Right ventricle myocardium superior (tissue), 1 donor: ENCODE results near the gene SLC18A3. TPM values are rescaled to one million over a fixed set of nuclear protein-coding genes. Genes with fewer than 3 reads are reported as not detected.

Experiments
- ATAC-seq: fragments of 200-7000 bp; cut with Tn5 transposase; one replicate; pipeline ENCODE4 v1.9.1; 2020; ENCODE audit warnings: mild to moderate bottlenecking; ENCODE audit not compliant: poor library complexity
- DNase-seq: peaks from one replicate; pipeline ENCODE4 v3.0.0-alpha.2; 2020
- intact Hi-C: fragments of 100-400 bp; cut with DNase I; formaldehyde crosslinking; loops from one replicate; pipeline ENCODE4 v1.11.2; 2022
- total RNA-seq: library from RNA; stranded (reverse); fragmentation: NEBNext Ultra II Directional; extraction: Animal tissue kit (Norgen Biotek cat#: 25700); gene quantifications from one replicate; pipeline ENCODE4 v1.2.1, GENCODE V29; 2021
- donor health status: DM: no; HTN: yes; CAD: no; lungs with severe emphysema.

The SLC18A3 gene
- total RNA-seq, 1 donor from 2014 or later = not detected

DNA sequence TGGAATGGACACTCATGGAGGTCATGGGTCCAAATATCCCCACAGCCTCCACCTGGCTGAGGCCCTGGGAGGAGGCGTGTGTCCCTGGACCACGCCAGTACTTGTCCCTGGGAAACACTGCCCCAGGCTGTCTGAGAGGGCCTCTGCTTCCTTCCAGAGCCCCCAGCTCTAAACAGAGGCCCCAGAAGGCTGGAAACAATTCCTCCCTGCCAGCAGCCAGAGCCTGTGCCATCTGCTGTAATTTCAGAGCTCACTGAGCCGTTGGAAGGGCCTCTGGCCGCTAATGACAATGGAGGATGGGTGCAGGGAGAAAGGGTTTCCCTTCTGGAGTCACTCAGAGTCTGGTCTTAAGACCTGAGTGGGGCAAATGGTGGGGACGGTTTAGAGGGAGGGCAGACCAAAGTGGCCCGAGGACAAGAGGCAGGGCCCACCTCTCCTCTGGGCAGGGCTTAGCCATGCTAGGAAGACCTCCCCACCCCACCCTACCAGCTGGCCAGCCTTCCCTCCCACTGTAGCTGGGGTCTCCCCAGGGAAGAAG, 10.8 kb downstream of the SLC18A3 start:
- DNase-seq (no peak), ATAC-seq (no peak)
- intact Hi-C loops = no loop called here

DNA sequence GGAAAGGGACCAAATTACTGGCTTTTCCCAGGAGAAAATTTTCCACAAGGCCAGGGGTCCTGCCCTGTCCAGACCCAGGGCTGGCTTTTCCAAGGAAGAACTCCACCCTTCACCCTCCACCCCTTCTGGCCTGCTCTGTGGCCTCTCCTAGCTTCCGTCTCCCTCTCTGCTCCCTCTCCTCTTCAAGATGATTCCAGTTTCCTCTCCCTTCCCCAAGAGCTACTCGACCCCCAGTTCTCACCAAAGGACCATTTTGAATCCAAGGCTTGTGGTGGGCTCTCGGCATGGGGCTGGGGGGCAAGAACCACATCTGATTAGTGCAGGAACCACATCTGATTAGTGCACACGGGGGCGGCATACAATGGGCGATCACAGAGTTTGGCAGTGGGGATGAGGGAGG, 11.5 kb downstream of the SLC18A3 start:
- ATAC-seq (no peak), DNase-seq (no peak)
- intact Hi-C loops = no loop called here

DNA sequence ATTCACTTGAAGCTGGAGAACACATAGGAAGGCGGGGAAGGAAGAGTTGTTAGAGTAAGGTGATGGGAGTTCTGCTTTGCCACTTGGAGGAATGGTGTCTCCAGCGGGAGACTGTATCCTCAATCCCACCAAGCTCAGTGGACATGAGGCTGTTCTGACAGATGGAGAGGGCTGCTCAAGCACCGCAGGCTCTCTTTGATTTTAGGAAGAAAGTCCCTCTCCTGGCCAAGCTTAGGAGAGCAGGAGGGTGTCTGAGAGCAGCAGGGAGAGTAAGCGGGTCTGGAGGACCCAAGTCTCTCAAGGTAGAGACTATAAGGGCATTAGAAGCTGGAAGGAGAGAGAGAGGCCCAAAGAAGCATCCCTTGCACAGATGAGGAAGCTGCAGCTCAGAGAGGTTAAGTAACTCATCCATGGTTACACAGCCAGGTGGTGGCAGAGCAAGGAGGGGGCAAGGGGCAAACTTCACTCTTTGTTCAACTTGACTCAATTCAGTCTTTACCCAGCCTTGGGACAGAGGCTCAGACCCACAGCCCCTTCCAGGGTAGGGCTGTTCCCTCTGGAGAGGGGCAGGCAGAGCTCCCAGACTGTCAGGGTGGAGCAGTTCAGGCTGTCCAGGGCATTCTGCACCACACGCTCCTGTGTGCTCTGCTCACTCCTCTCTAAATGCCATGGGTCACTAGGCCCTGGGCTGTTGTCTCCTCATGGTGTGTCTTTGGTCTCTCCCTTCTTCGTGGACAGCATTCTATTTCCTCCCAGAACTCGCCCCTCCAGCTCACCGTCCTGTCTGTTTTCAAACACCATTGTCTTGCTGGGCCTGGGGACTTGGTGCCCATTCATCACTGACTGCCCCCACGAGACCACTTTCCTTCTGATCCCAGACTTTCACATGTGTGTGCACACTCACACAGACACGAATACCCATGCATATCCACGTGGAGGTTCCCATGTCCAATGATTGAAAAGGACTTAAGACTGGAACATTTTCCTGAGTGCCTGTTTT, 12.6 kb downstream of the SLC18A3 start:
- intact Hi-C loops = no loop called here
- DNase-seq (no peak), ATAC-seq (no peak)

DNA sequence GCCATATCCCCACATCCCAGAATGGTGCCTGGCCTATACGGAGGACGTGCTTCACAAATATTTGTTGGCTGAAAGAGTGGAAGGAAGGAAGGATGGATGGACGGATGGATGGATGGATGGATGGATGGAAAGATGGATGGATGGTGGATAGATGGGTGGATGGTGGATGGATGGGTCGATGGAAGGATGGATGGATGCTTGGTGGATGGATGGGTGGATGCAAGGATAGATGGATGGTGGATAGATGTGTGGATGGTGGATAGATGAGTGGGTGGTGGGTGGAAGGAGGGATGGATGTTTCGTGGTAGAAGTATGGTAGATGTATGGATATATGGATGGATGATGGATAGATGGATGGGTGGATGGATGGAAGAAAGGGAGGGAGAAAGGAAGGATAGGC, 14.5 kb downstream of the SLC18A3 start:
- intact Hi-C loops = no loop called here
- ATAC-seq (no peak), DNase-seq (no peak)

DNA sequence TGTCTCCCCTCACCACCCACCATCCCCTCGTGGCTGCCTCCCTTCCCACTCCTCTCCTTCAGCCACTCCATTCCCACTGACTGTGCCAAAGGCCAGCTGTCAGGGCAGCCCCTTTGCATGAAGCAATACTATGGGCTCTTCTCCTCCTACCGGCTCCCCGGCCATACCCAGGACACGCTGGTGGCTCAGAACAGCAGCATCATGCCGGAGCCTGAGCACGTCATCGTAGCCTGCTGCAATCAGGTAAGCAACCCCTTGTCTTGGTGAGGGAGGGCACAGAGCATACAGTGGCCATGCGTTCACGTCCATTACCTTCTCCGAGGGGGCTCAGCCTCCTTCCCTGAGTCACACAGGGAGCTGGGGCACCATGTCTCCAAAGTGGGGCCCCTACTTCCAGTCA, 15.3 kb downstream of the SLC18A3 start:
- no peak for ATAC-seq
- DNase-seq = no peak
- intact Hi-C loops = no loop called here

DNA sequence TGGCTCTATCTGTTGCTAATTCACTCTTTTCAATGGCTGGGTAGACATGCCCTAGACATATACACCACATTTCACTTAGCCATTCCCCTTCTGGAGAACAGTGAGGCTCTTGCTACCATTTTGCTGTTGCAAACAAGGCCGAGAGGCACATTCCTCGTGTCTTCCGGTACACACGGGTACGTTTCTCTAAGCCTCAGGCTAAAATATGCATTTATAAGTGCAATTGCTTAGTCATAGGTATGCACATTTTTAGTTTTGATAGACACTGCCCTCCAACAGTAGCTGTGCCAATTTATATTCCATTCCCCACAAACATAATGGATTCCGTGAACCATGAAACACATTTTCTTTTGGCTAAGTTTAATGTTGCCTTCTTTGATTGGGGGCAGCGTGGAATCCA, 16.9 kb downstream of the SLC18A3 start:
- intact Hi-C loops = no loop called here
- ATAC-seq = no peak
- DNase-seq = no peak

DNA sequence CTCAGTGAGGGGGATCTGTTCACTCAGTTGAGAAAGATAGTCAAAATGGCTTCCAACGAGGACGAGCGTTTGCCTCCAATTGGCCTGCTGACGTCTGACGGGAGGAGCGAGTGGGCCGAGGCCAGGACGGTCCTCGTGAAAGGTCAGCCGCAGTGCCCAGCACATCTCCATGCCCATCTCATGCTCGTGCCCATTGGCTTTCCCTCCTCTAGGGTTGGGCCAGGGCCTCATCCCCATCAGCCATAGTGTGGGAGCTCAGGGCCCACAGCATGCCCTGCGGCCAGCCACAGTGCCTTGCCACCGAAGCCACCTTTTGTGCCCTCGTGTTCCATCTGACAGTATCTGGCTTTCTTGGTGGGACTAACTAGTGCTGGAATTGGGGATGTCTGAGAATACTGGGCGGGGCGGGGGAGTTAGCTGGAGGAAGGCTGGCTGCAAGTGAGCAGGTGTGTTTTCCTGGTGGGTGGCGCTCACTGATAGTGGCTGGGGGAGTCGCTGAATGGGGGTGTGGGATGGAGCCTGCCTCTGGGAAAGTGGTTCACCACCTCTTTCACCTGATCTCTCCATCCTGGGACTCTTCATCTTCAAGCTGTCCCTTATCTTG, 17.6 kb downstream of the SLC18A3 start:
- intact Hi-C loops = no loop called here
- no peak for ATAC-seq

DNA sequence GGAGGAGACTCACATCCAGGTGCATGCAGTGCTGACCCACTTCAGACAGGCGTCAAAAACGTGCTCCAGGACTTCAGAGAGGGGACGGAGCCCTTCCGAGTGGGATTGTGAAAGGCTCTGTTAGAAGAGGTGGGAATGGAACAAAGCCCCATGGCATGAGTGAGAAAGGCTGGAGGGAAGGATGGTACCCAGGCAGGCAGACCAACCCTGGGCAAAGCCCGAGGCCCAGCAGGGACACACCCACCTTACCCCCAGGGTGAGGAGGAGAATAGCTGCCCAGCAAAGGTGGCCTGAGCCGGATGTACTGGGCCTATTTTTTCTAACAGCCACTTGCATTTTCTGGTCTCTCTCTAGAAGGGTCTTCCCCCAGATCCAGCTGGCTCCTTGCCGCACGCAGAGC, 18.5 kb downstream of the SLC18A3 start:
- intact Hi-C loops = no loop called here
- DNase-seq (no peak), ATAC-seq (no peak)

More for the DNA sequence above, 17.6 kb downstream of the SLC18A3 start:
- no peak for DNase-seq

DNA sequence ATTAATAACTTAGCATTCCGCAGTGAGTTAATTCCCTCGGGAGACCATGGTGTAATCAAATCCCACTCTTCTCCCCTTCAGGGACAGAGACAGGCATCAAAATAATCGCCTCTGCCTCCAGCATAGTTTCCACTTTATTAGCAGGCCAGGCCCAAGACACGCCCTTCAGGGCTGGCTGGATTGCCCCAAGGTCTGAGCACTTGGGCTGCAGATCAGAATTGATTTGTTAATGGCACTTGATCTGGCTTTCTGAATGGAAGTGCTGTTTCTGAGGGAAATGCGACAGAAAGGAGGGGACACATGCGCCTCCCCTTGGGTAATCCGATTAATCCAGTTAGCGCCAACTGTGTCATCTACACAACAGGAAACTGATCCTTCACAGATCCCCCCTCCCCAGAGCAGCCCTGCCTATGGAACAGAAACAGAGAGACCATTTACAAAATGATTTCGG, 19.3 kb downstream of the SLC18A3 start:
- no peak for ATAC-seq
- no peak for DNase-seq
- intact Hi-C loops = no loop called here

DNA sequence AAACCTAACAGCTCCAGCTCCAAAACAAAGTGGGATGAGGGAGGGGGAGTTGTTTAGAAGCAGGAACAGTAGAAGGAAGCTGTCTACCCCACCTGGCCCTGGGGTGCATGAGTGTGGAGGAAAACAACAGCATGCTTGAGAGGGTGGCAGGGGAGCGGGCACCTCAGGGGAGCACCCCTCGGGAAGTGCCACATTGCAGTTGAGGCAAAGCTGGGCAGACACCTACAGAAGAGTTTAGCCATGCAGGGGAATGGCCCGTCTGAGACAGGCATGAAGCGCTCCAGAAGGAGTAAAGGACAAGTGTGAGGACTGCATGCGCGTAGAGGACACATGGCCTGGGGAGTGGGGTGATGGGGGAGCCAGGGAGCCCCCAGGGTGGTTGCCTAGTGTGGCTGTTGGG, 21.9 kb downstream of the SLC18A3 start:
- intact Hi-C loops = no loop called here
- no peak for ATAC-seq
- DNase-seq = no peak

DNA sequence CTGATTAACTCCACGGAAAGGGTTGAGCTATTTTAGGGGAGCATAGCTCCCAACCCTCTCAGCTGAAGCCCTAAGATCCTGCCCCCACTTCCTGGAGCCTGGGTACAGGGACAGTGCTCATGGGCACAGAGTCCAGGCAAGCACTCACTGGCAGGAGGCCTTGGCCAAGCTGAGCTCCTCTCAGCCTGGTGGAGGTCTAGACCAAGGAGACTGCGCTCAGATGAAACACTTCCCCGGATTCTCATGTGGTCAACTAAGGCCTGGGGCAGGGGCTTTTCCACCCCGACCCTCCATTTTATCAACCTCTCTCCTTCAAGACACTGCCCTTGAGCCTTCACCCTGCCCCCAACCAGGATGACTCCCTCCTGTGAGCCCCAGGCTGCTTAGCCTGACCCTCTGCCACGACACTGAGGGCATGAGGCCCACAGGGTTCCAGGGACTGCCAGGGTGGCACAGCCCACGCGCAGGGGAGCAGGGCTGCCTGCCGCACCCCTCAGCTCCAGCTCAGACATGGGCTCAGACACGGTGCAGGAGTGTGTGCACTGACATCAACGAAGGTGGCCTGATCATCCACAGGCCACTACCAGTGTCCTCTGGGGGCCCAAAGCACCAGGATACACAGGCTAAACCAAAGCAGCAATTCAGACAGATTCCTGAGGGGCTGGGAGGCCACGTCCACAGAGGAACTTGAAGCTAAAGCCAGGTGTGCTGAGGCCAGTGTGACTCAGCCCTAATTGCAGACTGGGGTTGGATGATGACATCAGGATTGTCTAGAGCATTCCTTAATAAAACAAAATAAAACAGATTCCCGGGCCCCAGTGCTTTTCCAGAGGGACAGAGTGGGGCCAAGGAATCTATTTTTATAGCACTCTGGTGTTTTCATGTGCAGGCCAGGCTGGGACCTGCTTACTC, 22.6 kb downstream of the SLC18A3 start:
- DNase-seq = no peak
- intact Hi-C loops = no loop called here
- ATAC-seq = no peak

DNA sequence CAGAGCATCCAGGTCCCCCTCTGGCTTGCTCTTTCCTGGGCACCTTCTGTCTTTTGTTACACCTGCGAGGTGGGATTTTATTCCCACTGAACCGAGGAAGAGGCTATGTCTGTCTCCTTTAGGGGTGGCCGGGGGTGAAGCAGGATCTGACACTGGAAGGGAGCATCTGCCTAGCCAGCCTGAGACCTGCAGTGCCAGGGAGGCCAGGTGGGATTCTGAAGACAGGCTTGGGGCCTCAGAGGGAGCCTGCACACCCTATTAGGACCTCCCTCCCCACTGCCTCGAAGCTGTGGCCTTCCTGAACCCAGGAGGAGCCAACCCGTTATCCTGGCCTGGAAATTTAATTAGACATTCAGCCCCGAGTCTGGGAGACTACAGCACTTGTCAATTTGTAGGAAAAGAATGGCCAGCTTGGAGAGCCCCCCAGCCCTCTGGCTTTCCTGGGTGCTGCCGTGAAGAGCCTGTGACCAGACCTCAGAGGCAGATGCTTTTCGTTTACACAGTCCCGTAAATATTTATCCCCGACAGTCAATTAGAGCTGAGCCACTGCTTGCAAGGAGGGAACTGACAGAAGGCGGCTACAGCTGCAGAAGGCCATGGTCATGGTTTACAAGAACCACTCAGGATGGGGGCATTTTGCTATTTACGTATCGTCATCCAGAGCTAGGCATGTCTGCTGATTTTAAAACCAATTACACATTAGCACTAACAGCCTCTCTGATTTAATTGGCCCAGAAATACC, 23.4 kb downstream of the SLC18A3 start:
- ATAC-seq (no peak), DNase-seq (no peak)
- intact Hi-C loops = no loop called here

DNA sequence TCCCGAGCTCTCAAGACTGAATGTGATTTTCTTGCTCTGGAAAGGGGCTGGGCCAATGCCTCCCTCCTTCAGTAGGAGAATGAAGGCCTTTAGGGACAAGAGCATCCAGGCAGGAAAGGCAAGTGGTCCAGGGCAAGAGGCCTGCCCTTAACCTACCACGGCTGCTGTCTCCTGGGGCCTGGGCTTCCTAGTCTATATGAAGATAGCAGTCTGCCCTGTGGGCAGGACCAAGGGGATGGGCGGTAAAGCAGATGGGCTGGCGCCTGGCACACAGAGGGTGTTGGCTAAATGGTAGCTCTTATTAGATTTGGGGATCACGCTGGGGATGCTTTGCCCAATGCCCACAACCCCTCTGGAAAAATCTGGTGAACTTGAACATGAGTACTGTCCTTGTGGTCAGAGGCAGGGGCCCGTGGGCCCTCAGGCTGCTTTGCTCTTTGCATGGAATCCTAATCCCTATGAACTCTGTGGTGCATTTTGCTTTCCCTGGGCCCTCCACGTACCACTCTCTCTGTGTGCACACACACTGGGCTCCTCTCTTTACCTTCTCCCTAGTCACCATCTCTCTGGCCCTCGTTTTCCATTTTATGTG, 24.1 kb downstream of the SLC18A3 start:
- no peak for DNase-seq
- intact Hi-C loops = no loop called here
- no peak for ATAC-seq

DNA sequence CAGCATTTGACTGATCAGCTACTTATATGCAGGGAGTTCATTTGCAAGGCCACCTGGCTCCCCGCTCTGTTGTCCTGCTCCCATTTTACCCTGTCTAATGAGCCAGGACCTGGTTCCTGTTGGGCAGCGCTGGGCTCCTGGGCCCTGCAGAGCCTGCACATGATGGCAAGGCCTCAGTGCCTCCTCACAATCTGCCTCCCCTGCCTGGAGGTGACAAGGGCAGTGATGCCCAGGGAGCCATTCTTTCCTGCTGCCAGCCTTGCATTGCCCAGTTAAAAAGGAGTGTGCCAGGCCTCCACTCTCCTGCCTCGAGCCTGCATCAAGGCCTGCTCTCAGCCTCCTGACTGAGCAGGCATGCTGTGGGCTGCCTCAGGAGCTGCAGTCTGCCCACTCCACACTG, 32.2 kb downstream of the SLC18A3 start:
- DNase-seq (no peak), ATAC-seq (no peak)
- intact Hi-C loops = no loop called here

DNA sequence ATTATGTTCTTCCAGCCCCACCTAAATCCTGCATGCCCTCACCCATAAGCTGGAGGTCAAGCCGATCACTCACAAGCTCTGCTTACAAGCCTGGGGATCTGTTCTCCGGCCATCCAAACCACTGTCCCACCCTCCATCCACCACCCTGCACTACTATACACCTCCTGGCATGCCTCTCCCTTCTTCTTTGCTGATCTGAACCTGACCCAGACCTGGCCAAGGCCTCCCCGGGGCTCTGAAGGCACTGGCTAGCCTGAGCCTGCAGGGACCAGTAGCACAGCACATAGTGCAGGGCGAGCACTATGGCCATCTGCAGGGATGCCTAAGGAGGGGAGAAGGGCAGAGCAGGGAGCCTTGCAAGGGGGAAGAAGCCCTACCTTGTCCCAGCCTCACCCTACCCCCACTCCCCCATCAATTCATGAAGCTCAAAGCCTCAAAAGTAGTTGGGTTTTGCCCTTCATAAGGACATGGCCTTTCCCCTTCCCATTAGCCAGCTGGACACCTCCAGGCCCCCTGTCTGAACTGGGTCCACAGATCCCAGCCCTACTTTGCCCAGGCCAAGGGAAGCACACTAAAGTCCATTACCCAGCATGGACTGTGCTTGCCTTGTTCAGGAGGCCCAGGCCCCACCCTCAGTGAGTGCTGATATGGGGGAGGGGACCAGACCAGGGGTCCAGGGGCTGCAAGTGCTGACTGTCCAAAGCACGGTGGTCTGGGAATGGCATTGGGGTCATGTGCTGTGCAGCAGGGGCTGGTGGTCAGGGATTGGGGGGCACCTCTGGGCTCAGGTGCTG, 33.3 kb downstream of the SLC18A3 start:
- ATAC-seq = no peak
- intact Hi-C loops = no loop called here
- no peak for DNase-seq

DNA sequence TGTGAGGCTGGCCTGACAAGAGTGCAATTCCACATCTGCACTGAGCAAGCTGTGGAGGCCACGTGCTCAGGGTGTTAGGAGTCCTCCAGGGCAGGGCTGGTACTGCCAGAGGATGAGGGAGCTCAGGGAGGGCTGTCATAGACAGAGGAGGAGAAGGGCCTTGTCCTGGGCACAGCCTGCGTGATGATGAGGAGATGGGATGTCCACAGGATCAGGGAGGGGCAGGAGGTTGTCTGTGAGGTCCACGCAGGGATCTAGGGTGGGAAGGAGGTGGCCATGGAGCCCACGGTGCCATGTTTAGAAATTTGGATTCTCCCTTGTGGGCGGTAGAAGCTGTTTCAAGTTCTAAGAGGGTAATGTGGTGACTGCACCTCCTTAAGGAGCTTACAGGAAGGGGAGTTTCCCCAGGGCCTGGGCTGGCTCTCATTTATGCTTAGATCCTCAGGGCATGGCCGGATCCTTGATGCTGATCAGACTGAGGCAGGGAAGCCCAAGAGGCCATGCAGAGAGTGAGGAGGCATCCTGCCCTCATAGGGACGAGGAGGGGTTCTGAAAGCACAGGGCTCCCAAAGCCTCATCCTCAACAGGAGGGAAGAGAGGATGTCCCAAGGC, 34.0 kb downstream of the SLC18A3 start:
- no peak for ATAC-seq
- no peak for DNase-seq
- intact Hi-C loops = no loop called here

DNA sequence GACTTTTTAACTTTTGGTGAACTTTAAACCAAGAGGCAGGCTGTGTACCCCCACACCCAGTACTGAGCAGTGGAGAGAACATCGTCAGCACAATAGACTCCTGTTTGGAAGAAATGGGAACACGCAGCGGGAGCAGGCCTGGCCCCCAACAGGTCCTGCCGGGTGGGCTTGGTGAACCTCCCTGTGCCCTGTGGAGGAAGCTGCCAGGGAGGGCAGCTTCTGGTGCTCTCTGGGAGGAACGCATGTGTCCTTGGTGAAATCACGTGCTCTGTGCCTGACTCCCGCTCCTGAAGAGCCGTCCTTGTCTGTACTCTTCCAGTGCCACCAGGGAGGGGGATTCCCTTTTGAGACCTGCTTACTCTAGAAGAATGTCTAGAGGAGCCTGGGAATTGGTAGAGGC, 35.3 kb downstream of the SLC18A3 start:
- ATAC-seq = no peak
- no peak for DNase-seq
- intact Hi-C loops = no loop called here
